CD4-positive, alpha-beta T cell (primary cell): ENCODE results near the gene ASRGL1. TPM values are rescaled to one million over a fixed set of nuclear protein-coding genes. Genes with fewer than 3 reads are reported as not detected.

Source experiments
- ATAC-seq: fragments of 200-7000 bp; cut with Tn5 transposase; one replicate; pipeline ENCODE4 v1.10.0; 2022; ENCODE audit warnings: mild to moderate bottlenecking; ENCODE audit not compliant: poor library complexity
- CTCF ChIA-PET: fragments of 350-600 bp; sonication (Branson Sonifier 250); formaldehyde crosslinking; loops from one replicate; lab custom pipeline; 2021; ENCODE audit warnings: antibody characterized with exemption, inconsistent platforms; lab: Charles Lee
- POLR2A ChIA-PET: fragments of 350-600 bp; sonication (Branson Sonifier 250); formaldehyde crosslinking; loops from one replicate; lab custom pipeline; 2021; ENCODE audit warnings: antibody characterized with exemption, inconsistent platforms; lab: Charles Lee
- DNase-seq, 14 experiments: peaks; one replicate each; pipeline ENCODE4 v3.0.0-alpha.2; 2013 to 2020; ENCODE audit warnings: mixed read lengths in 2 of 14
- H3K27ac ChIP-seq, 2 donors: one replicate each; pipeline versions ENCODE4 v1.5.1 to v1.7.0; 2013; ENCODE audit warnings: low read length in 2 of 2, low read depth in 1 of 2, mild to moderate bottlenecking in 1 of 2
- H3K27me3 ChIP-seq, 2 experiments: 1 replicate in 1 of 2; 2 replicates in 1 of 2; pipeline versions ENCODE4 v1.6.1 to v1.7.0; 2013; ENCODE audit warnings: low read length in 2 of 2, control low read depth in 1 of 2, mild to moderate bottlenecking in 1 of 2, moderate library complexity in 1 of 2; ENCODE audit not compliant: insufficient read depth in 2 of 2, control insufficient read depth in 1 of 2
- H3K36me3 ChIP-seq: one replicate; pipeline ENCODE4 v1.6.1; 2013; ENCODE audit warnings: low read length, control low read depth; ENCODE audit not compliant: insufficient read depth
- H3K4me1 ChIP-seq: one replicate; pipeline ENCODE4 v1.6.1; 2013; ENCODE audit warnings: low read length, control low read depth; ENCODE audit not compliant: insufficient read depth
- H3K4me3 ChIP-seq: one replicate; pipeline ENCODE4 v1.5.1; 2013; ENCODE audit warnings: mild to moderate bottlenecking, low read length, moderate library complexity
- H3K9me3 ChIP-seq, 2 experiments: 1 replicate in 1 of 2; 2 replicates in 1 of 2; pipeline versions ENCODE4 v1.6.1 to v1.7.0; 2013; ENCODE audit warnings: low read length in 2 of 2, mild to moderate bottlenecking in 2 of 2, control low read depth in 1 of 2, moderate library complexity in 1 of 2; ENCODE audit not compliant: control insufficient read depth in 1 of 2, insufficient read depth in 1 of 2
- H3K27ac Mint-ChIP-seq: one replicate; pipeline ENCODE4 v1.8.0; 2020; ENCODE audit warnings: mixed read lengths
- H3K27me3 Mint-ChIP-seq: one replicate; pipeline ENCODE4 v1.8.0; 2021; ENCODE audit warnings: mixed read lengths
- H3K36me3 Mint-ChIP-seq: one replicate; pipeline ENCODE4 v1.8.0; 2021; ENCODE audit warnings: low read depth, mixed read lengths
- H3K4me1 Mint-ChIP-seq: one replicate; pipeline ENCODE4 v1.8.0; 2021; ENCODE audit warnings: low read depth, mixed read lengths
- H3K4me3 Mint-ChIP-seq: one replicate; pipeline ENCODE4 v1.8.0; 2020; ENCODE audit warnings: mild to moderate bottlenecking, mixed read lengths
- H3K9me3 Mint-ChIP-seq: one replicate; pipeline ENCODE4 v1.8.0; 2020; ENCODE audit warnings: mixed read lengths
- intact Hi-C, 2 experiments: fragments of 100-400 bp; cut with DNase I in 1 of 2; cut with micrococcal nuclease in 1 of 2; formaldehyde crosslinking; loops; one replicate each; pipeline versions ENCODE4 v1.15.1 to v1.9.0; 2023 to 2025; cut with DNase I, micrococcal nuclease
- total RNA-seq, 174 experiments: library from RNA in 2 of 174; stranded (reverse) in 2 of 174; gene quantifications; one replicate each; pipeline ENCODE4 v1.2.3 and lab custom pipeline; 2021 to 2026
- TF ChIP-seq, protein P1 (sequence below): fragments of 200-600 bp; IDR thresholded peaks from one replicate; pipeline ENCODE4 v1.8.0; 2022; ENCODE audit warnings: antibody characterized with exemption, mild to moderate bottlenecking

The ASRGL1 gene
- total RNA-seq, 2 experiments from 2014 or later: 0.74 to 0.81 TPM

DNA sequence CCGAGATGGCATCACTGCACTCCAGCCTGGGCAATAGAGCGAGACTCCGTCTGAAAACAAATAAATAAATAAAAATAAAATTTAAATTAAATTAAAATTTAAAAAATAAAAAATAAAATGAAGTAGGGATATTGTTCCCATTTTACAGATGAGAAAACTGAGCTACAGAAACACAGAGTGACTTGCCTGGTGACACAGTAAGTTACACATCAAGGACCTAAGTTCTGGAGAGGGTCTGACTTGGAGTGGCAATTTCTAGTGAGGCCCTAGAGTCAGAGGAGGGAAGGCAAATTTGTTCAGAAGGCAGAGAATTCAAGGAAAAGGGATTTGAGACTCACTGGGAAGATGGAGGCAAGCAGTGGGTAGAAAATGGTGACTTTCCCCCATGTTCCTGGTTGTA, 83.6 kb downstream of the ASRGL1 start:
- Histone ChIP-seq H3K27me3 (no peaks in the 10 kb centered on the region), H3K4me1 (peaks cover 7% of the 10 kb centered on the region), H3K4me3 (no peak overlapping the region), H3K27ac (no peak overlapping the region), H3K9me3 (no peaks in the 10 kb centered on the region), H3K36me3 (no peaks in the 10 kb centered on the region)
- Mint-ChIP-seq H3K9me3 (no peaks in the 10 kb centered on the region), H3K27ac (no peak overlapping the region), H3K4me3 (no peak overlapping the region), H3K36me3 (no peaks in the 10 kb centered on the region), H3K27me3 (no peaks in the 10 kb centered on the region), H3K4me1 (peaks cover 6% of the 10 kb centered on the region)
- intact Hi-C loops: loop anchor here in 1 of 2 experiments (5.0 to 10.0 kb wide), 2 partner anchors 121 to 444 kb away; no protein-coding TSS in a partner anchor
- TF ChIP-seq, protein P1, sequence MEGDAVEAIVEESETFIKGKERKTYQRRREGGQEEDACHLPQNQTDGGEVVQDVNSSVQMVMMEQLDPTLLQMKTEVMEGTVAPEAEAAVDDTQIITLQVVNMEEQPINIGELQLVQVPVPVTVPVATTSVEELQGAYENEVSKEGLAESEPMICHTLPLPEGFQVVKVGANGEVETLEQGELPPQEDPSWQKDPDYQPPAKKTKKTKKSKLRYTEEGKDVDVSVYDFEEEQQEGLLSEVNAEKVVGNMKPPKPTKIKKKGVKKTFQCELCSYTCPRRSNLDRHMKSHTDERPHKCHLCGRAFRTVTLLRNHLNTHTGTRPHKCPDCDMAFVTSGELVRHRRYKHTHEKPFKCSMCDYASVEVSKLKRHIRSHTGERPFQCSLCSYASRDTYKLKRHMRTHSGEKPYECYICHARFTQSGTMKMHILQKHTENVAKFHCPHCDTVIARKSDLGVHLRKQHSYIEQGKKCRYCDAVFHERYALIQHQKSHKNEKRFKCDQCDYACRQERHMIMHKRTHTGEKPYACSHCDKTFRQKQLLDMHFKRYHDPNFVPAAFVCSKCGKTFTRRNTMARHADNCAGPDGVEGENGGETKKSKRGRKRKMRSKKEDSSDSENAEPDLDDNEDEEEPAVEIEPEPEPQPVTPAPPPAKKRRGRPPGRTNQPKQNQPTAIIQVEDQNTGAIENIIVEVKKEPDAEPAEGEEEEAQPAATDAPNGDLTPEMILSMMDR: no peak
- ATAC-seq (no peak), DNase-seq (no peak)
- ChIA-PET POLR2A (no interaction called here), CTCF (no interaction called here)

DNA sequence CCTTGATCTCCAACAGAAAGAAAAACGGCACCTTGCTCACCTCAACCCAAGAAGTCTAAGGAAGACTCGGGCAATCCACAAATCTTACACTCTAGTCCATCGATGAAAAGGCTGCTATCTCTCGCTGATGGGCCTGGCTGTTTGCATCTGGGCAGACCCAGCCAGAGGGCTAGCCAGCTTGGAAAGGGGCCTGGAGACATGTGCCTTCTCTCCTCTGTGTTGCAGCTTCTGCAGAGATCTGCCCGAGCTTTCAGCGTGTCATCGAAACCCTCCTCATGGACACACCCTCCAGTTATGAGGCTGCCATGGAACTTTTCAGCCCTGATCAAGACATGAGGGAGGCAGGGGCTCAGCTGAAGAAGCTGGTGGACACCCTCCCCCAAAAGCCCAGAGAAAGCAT, 84.7 kb downstream of the ASRGL1 start:
- ATAC-seq: no peak
- DNase-seq: no peak
- peaks cover 15% of the 10 kb centered on the region for H3K4me1 Mint-ChIP-seq
- POLR2A ChIA-PET: no interaction called here
- CTCF ChIA-PET: no interaction called here
- H3K27ac ChIP-seq: no peak overlapping the region
- H3K27me3 ChIP-seq: no peaks in the 10 kb centered on the region
- no peaks in the 10 kb centered on the region for H3K36me3 Mint-ChIP-seq
- H3K27me3 Mint-ChIP-seq: no peaks in the 10 kb centered on the region
- peaks cover 17% of the 10 kb centered on the region for H3K4me1 ChIP-seq
- H3K36me3 ChIP-seq: no peaks in the 10 kb centered on the region
- no peak overlapping the region for H3K27ac Mint-ChIP-seq
- TF ChIP-seq, protein P1: no peak
- intact Hi-C loops: loop anchor here (2.0 to 10.0 kb wide), 3 partner anchors 119 to 443 kb away; no protein-coding TSS in a partner anchor
- H3K9me3 Mint-ChIP-seq: no peaks in the 10 kb centered on the region
- no peak overlapping the region for H3K4me3 ChIP-seq
- H3K9me3 ChIP-seq: no peaks in the 10 kb centered on the region
- no peak overlapping the region for H3K4me3 Mint-ChIP-seq

DNA sequence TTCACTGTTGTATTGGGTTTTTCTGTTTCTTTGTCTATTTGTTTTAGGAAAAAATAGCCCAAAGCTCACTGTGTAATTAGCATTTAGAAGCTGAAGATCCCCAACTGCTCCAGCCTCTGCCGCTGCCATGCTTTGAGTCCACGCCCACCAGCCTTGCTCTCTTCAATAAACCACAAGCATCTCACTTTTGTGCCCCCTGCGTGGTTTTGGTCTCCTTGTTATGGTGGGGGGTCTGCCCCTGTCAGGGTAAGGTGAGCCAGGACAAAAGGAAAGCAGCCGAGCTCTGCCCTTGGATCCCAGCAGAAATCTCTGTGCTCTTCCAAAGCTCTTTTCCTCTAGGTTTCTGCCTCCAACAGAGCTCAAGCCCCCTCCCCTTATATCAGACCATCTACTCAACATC, 85.8 kb downstream of the ASRGL1 start:
- no peaks in the 10 kb centered on the region for H3K36me3 Mint-ChIP-seq
- Histone ChIP-seq H3K4me3 (no peak overlapping the region), H3K27me3 (no peaks in the 10 kb centered on the region), H3K36me3 (no peaks in the 10 kb centered on the region), H3K27ac (no peak overlapping the region), H3K9me3 (no peaks in the 10 kb centered on the region), H3K4me1 (peaks cover 27% of the 10 kb centered on the region)
- no peak overlapping the region for H3K27ac Mint-ChIP-seq
- H3K9me3 Mint-ChIP-seq: no peaks in the 10 kb centered on the region
- TF ChIP-seq, protein P1: no peak
- no peaks in the 10 kb centered on the region for H3K27me3 Mint-ChIP-seq
- DNase-seq: no peak
- intact Hi-C loops: loop anchor here (2.0 to 10.0 kb wide), 3 partner anchors 118 to 442 kb away; no protein-coding TSS in a partner anchor
- ChIA-PET POLR2A (no interaction called here), CTCF (interaction anchor here (0.7 to 3.3 kb wide), 3 partner anchors 119 to 137 kb away, joined by 3 to 35 read pairs (median 4); no protein-coding TSS in a partner anchor)
- no peak for ATAC-seq
- no peak overlapping the region for H3K4me3 Mint-ChIP-seq
- peaks cover 21% of the 10 kb centered on the region for H3K4me1 Mint-ChIP-seq
